ENCODE data around the gene CNTNAP2. TPM values are rescaled to one million over a fixed set of nuclear protein-coding genes. Genes with fewer than 3 reads are reported as not detected.

Gene CNTNAP2
- total and polyA plus RNA-seq, 9 of the 15 experiments (the other 6 are each of a cell fraction or from before 2014, with no cell fraction given), result 0.04 to 0.62 (median 0.09) TPM; not detected in 4

GRCh38 chr7:148011753-148012152 is 1895.2 kb downstream of the CNTNAP2 start:
- H3K27me3 ChIP-seq (ENCODE audit: control insufficient read depth in 2 of 2, insufficient read depth in 2 of 2, low read length in 2 of 2), result no peaks in the 10 kb centered on the region
- H3K4me2 ChIP-seq (ENCODE audit: insufficient read depth, low read length), result no peak overlapping the region
- no peaks in the 10 kb centered on the region for H3K79me2 ChIP-seq (ENCODE audit: control insufficient read depth, insufficient read depth, low read length)
- no peaks in the 10 kb centered on the region for H3K36me3 ChIP-seq (ENCODE audit: control insufficient read depth, insufficient read depth, low read length)
- ChIA-PET CTCF (ENCODE audit: low intra/inter-chr PET ratio) (no interaction called here), POLR2A (no interaction called here)
- no peak overlapping the region for H2AFZ ChIP-seq (ENCODE audit: low read depth, low read length)
- H3K9me3 ChIP-seq (replicated peaks; ENCODE audit: control insufficient read depth, insufficient read depth, low read depth, low read length), result no peaks in the 10 kb centered on the region
- intact Hi-C loops (cut with micrococcal nuclease), result no loop called here
- DNase-seq (ENCODE audit: extremely low read depth in 1 of 4, low spot score in 3 of 4) (no peak), FAIRE-seq (no peak), ATAC-seq (no peak)
- WGBS (ENCODE audit: insufficient coverage, low coverage, missing lambda C conversion rate), result 4% methylated on average over 1 of the region's 1 CpG
- H3K9ac ChIP-seq (ENCODE audit: insufficient read depth in 1 of 2, low read depth in 2 of 2, low read length in 2 of 2), result no peak overlapping the region
- H3K27ac ChIP-seq (ENCODE audit: extremely low read depth, low read depth, low read length), result no peak overlapping the region
- in situ Hi-C loops (cut with MboI), result no loop called here
- no peaks in the 10 kb centered on the region for H3K9me1 ChIP-seq (ENCODE audit: control insufficient read depth, insufficient read depth, low read length)
- H3K4me1 ChIP-seq (replicated peaks in 1 of 2; ENCODE audit: control insufficient read depth in 2 of 2, insufficient read depth in 2 of 2, low read length in 2 of 2), result no peaks in the 10 kb centered on the region
- BruUV-seq (replicated peaks), result no TSS peak
- H4K20me1 ChIP-seq (replicated peaks; ENCODE audit: control insufficient read depth, insufficient read depth, low read length), result no peaks in the 10 kb centered on the region
- no peak overlapping the region for H3K4me3 ChIP-seq
- TF ChIP-seq LCOR (CRISPR knock-in tag; IDR thresholded peaks at IDR 0.05), result no peak
- TF ChIP-seq CBFA2T2 (conservative IDR thresholded peaks at IDR 0.05), result no peak
- no peak for TF ChIP-seq ZNF212 (CRISPR knock-in tag; IDR thresholded peaks at IDR 0.05)
- TF ChIP-seq ZNF764 (CRISPR knock-in tag; IDR thresholded peaks at IDR 0.05; ENCODE audit: low read depth), result no peak
- no peak for TF ChIP-seq ZNF253 (CRISPR knock-in tag; conservative IDR thresholded peaks at IDR 0.05)
- TF ChIP-seq SNIP1 (IDR thresholded peaks at IDR 0.05; ENCODE audit: low read depth), result no peak
- TF ChIP-seq, protein P1, sequence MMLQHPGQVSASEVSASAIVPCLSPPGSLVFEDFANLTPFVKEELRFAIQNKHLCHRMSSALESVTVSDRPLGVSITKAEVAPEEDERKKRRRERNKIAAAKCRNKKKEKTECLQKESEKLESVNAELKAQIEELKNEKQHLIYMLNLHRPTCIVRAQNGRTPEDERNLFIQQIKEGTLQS (IDR thresholded peaks at IDR 0.05), result no peak
- TF ChIP-seq, protein P1 (CRISPR knock-in tag; conservative IDR thresholded peaks at IDR 0.05), result no peak
- TF ChIP-seq, protein P2, sequence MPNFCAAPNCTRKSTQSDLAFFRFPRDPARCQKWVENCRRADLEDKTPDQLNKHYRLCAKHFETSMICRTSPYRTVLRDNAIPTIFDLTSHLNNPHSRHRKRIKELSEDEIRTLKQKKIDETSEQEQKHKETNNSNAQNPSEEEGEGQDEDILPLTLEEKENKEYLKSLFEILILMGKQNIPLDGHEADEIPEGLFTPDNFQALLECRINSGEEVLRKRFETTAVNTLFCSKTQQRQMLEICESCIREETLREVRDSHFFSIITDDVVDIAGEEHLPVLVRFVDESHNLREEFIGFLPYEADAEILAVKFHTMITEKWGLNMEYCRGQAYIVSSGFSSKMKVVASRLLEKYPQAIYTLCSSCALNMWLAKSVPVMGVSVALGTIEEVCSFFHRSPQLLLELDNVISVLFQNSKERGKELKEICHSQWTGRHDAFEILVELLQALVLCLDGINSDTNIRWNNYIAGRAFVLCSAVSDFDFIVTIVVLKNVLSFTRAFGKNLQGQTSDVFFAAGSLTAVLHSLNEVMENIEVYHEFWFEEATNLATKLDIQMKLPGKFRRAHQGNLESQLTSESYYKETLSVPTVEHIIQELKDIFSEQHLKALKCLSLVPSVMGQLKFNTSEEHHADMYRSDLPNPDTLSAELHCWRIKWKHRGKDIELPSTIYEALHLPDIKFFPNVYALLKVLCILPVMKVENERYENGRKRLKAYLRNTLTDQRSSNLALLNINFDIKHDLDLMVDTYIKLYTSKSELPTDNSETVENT (CRISPR knock-in tag; IDR thresholded peaks at IDR 0.05), result no peak
- TF ChIP-seq ARID1B (IDR thresholded peaks at IDR 0.05), result no peak
- TF ChIP-seq FOSL1 (tag; conservative IDR thresholded peaks at IDR 0.05), result no peak
- no peak for TF ChIP-seq KAT8 (IDR thresholded peaks at IDR 0.05; ENCODE audit: low read depth)
- no peak for TF ChIP-seq THRB (CRISPR knock-in tag; conservative IDR thresholded peaks at IDR 0.05)
- TF ChIP-seq ZNF277 (CRISPR knock-in tag; IDR thresholded peaks at IDR 0.05; ENCODE audit: borderline replicate concordance), result no peak
- TF ChIP-seq EHMT2 (IDR thresholded peaks at IDR 0.05), result no peak
- TF ChIP-seq TEAD2 (tag; IDR thresholded peaks at IDR 0.05), result no peak
- no peak for TF ChIP-seq ZNF184 (CRISPR knock-in tag; IDR thresholded peaks at IDR 0.05)
- no peak for TF ChIP-seq ZNF316 (IDR thresholded peaks at IDR 0.05)
